Measurements from ENCODE around the gene SIRT1. TPM values are rescaled to one million over a fixed set of nuclear protein-coding genes. Genes with fewer than 3 reads are reported as not detected.
A peak's percentile ranks its signal among the peaks of the same experiment; 100 is the strongest.

The SIRT1 gene
- total and polyA plus RNA-seq, 9 of the 15 experiments (the other 6 are each of a cell fraction or from before 2014, with no cell fraction given), result 7.8 to 25.8 (median 19.1) TPM

DNA sequence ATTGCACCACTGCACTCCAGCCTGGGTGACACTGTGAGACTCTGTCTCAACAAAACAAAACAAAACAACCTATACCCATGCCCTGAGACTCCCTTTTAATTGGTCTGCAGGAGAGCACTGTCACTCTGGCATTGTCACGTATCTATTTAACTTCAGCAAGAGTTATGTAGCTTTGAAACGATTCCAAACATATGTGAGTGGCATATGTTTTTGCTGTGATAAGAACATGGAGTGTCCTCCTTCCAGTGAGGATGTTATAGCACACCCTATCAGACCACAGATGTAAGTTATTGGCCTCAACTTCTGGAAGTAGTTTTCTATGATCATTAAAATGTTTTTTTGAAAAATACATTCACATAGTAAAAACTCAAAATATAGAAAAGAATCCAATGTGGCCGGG is 30.9 kb upstream of the SIRT1 start:
- Histone ChIP-seq H3K4me3 (no peak overlapping the region), H3K9me1 (ENCODE audit: control insufficient read depth, insufficient read depth, low read length) (no peaks in the 10 kb centered on the region), H3K79me2 (ENCODE audit: control insufficient read depth, insufficient read depth, low read length) (peaks cover 7% of the 10 kb centered on the region; the same call in 2 of the 3 replicates), H3K4me2 (ENCODE audit: insufficient read depth, low read length) (no peak overlapping the region), H3K9ac (ENCODE audit: insufficient read depth in 1 of 2, low read depth in 2 of 2, low read length in 2 of 2) (no peak overlapping the region), H4K20me1 (replicated peaks; ENCODE audit: control insufficient read depth, insufficient read depth, low read length) (no peaks in the 10 kb centered on the region), H3K36me3 (ENCODE audit: control insufficient read depth, insufficient read depth, low read length) (no peaks in the 10 kb centered on the region; the same call in 2 of the 3 replicates), H3K27me3 (ENCODE audit: control insufficient read depth in 2 of 2, insufficient read depth in 2 of 2, low read length in 2 of 2) (no peaks in the 10 kb centered on the region), H3K4me1 (replicated peaks in 1 of 2; ENCODE audit: control insufficient read depth in 2 of 2, insufficient read depth in 2 of 2, low read length in 2 of 2) (peaks cover 7 to 8% of the 10 kb centered on the region in 2 experiments; a peak in 4 of 5 replicates), H3K9me3 (replicated peaks; ENCODE audit: control insufficient read depth, insufficient read depth, low read depth, low read length) (no peaks in the 10 kb centered on the region), H3K27ac (ENCODE audit: extremely low read depth, low read depth, low read length) (no peak overlapping the region), H2AFZ (ENCODE audit: low read depth, low read length) (0 out of 2 replicates have a peak overlapping the region, but pooled peaks have one; percentile 3)
- FAIRE-seq, result peak; percentile 71
- in situ Hi-C loops (cut with MboI) (loop anchor here (10.0 kb wide), 1 partner anchor 451 kb away; no protein-coding TSS in a partner anchor), intact Hi-C loops (cut with micrococcal nuclease) (no loop called here)
- ATAC-seq, result peak; percentile 34
- ChIA-PET POLR2A (interaction anchor here (1.1 to 1.3 kb wide), 2 partner anchors 12 to 15 kb away, joined by 3 to 4 read pairs; partner anchors contain the start of gene DNAJC12), CTCF (ENCODE audit: low intra/inter-chr PET ratio) (no interaction called here)
- no TSS peak for BruUV-seq (replicated peaks)
- DNase-seq (ENCODE audit: extremely low read depth in 1 of 4, low spot score in 3 of 4), result peak; percentile 32 to 62 (median 52)
- 23% methylated on average over 3 of the region's 3 CpGs for WGBS (ENCODE audit: insufficient coverage, low coverage, missing lambda C conversion rate)
- TF ChIP-seq FOXM1 (IDR thresholded peaks at IDR 0.05; ENCODE audit: low read depth), result peak; percentile 57
- TF ChIP-seq FOXM1 (CRISPR knock-in tag; IDR thresholded peaks at IDR 0.05; ENCODE audit: low read depth), result no peak
- no peak for TF ChIP-seq RB1 (IDR thresholded peaks at IDR 0.05; ENCODE audit: low read depth)
- TF ChIP-seq STAT6 (CRISPR knock-in tag; IDR thresholded peaks at IDR 0.05), result no peak
- TF ChIP-seq TCF3 (CRISPR knock-in tag; IDR thresholded peaks at IDR 0.05), result peak; percentile 73
- no peak for TF ChIP-seq KAT2B (IDR thresholded peaks at IDR 0.05; ENCODE audit: low read depth, low read length)
- TF ChIP-seq, protein P1, sequence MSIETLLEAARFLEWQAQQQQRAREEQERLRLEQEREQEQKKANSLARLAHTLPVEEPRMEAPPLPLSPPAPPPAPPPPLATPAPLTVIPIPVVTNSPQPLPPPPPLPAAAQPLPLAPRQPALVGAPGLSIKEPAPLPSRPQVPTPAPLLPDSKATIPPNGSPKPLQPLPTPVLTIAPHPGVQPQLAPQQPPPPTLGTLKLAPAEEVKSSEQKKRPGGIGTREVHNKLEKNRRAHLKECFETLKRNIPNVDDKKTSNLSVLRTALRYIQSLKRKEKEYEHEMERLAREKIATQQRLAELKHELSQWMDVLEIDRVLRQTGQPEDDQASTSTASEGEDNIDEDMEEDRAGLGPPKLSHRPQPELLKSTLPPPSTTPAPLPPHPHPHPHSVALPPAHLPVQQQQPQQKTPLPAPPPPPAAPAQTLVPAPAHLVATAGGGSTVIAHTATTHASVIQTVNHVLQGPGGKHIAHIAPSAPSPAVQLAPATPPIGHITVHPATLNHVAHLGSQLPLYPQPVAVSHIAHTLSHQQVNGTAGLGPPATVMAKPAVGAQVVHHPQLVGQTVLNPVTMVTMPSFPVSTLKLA (conservative IDR thresholded peaks at IDR 0.05), result peak in 1 of 2 experiments; percentile 61; a peak in 2 of 4 replicates
- peak; percentile 46 for TF ChIP-seq MAFG (tag; conservative IDR thresholded peaks at IDR 0.05)
- TF ChIP-seq ZNF175 (CRISPR knock-in tag; IDR thresholded peaks at IDR 0.05; ENCODE audit: low read depth), result 0 out of 2 replicates have a peak, but pooled peaks have one; percentile 30
- peak; percentile 73; the same call in 1 of the 2 replicates for TF ChIP-seq SMARCA4 (IDR thresholded peaks at IDR 0.05)
- TF ChIP-seq KLF16 (IDR thresholded peaks at IDR 0.05), result peak; percentile 48; the same call in 1 of the 2 replicates
- 0 out of 2 replicates have a peak, but pooled peaks have one; percentile 30 for TF ChIP-seq STAT5A (IDR thresholded peaks at IDR 0.05; ENCODE audit: borderline replicate concordance, low read length)
- TF ChIP-seq TRIM24 (IDR thresholded peaks at IDR 0.05), result peak in 1 of 2 experiments; percentile 67; a peak in 2 of 4 replicates
- TF ChIP-seq CBFA2T3 (IDR thresholded peaks at IDR 0.05), result peak; percentile 87
- TF ChIP-seq DPF2 (IDR thresholded peaks at IDR 0.05), result peak; percentile 80
- TF ChIP-seq ZNF644 (tag; IDR thresholded peaks at IDR 0.05; ENCODE audit: low read depth), result no peak
- TF ChIP-seq TAL1 (IDR thresholded peaks at IDR 0.05), result peak; percentile 77
- TF ChIP-seq NR1H2 (CRISPR knock-in tag; IDR thresholded peaks at IDR 0.05), result no peak

Data from K562 (cell line).